HG02943 (cell line): ENCODE results near the gene PTPRK.

ENCODE experiments used
- ATAC-seq: cut with Tn5 transposase; IDR thresholded peaks from one replicate; pipeline ENCODE4 v1.9.1; 2021; ENCODE audit warnings: mild to moderate bottlenecking, low read depth, moderate library complexity; ENCODE audit not compliant: unreplicated experiment

Gene PTPRK

DNA sequence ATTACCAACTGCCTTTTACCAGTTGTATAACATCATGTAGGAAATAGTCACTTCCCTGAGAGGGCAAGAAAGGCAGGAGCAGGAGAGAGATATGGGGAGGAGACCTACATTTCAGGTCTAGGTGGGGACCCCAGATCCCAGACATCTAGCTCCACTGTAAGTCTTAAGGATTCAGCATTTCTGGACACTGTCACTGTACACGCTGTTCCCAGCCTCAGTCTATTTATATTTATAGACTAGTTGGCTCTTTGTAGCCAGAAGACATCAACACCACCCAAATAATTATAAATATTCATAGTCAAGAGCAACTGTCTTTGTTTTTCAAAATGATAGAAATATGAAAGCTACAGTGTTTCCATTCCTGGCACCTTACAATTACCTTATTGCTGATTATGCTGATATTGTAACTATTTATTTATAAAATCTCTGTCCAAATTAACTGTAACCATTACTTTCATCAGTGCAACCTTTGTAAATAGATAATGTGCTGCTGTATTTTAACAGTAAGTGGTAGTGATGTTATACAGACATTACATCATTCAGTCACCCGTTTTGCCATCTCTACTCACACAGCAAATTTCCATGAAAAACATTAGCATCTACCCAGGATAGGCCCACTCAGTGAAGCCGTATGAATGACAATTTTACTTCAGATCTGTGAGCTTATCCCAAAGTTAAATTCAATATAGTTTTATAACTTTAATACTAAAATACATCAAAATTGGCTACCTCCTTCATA lies 162.8 kb downstream of the PTPRK start:
- no peak for ATAC-seq

DNA sequence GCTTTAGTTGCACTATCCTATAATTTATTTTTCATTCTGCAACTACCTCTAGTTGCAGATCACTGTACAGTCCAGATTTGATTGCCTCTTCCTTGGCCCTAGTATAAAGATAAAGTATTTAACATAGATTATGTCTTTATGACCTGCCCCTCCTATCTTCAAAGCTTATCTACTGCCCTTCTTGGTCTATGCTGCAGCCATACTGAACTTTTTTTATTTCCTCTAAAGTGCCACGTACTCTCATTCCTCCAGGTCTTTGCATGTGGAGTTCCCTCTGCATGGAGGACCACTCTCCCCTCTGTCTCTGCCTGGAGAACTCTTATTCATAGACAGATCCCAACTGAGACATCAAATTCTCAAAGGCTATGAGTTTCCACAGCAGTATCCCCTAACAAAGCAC lies 168.0 kb downstream of the PTPRK start:
- ATAC-seq, result no peak

DNA sequence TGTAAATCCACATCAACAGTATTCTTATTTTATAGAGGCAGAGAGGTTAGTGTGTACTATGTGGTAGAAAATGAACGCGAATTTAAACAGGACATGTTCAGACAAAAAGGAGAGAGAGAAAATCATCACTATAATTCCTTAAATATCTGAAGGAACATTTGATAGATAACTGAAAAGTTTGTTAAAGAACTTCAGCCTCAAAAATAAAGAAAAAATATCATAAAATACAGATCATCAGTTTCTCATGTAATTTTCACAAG lies 169.2 kb downstream of the PTPRK start:
- ATAC-seq, result no peak

DNA sequence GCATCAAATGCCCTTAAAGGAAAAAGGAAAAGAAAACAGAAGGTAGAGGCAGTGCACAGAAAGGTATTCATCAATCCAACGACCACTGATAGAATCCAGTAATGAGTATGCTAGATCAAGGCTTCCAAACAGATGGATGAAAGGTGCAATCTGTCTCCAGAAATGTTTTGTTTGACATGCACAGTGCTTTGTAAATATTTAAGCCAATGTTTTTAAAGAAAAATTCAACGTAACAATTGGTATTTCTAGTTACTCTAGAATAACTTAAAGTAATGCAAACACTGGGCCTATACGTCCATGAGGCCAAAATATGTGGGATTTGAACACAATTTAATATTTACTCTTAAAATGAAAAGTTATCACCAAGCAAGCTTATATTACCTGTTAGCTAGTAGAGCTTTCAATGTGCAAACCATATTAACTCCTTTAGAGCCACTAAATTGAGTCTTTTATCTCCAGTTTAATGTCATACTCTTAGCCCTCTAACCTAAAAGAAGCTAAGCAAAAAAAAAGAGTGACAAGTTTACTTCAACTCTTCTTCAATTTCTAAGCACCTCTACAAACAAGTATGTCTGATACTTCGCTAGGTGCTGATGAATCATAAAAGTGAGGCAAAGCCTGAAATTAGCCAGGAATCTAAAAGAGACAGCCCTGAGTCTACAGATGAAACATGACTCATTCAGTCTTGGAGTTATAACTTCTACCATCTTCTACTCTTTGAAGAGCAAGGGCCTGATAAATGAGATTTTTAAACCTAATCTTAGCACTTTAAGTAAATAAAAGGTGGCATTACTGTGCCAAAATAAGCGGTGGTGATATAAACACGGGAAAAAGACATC lies 169.8 kb downstream of the PTPRK start:
- ATAC-seq, result no peak

DNA sequence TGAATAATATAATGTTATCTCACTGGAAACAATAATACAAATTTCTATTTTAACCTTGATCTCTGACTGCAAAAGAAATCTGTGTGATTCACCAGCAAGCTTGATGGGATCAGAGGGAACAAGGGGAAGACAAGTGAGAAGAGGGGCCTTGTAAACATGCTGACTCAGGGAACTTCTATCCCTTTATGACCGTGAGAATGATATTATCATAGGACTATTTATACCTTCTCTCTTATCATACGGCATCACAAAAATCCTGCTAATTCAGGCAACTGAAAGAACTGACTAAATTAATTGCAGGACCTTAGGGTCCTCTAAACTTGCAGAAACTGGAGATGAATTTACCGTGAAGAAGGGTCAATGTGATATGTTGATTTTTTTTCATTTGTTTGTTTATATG lies 173.3 kb downstream of the PTPRK start:
- ATAC-seq, result no peak

DNA sequence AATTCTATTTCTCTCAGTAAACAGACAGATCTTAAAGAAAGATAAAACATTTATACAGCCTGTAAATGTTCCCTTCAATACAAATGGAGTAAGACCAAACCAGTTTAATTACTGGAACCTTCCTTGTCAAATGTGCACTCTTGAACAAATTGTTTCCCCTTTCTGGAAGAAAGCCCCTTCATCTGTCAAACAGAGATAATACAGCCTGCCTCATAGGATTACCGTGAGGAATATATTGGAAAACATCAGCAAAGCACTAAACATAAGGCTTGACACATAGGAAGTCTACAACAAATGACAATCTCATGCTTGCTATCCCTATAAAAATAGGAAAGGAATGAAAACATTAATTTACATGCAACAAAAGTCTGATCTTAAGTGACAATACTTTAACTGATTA lies 173.8 kb downstream of the PTPRK start:
- no peak for ATAC-seq

DNA sequence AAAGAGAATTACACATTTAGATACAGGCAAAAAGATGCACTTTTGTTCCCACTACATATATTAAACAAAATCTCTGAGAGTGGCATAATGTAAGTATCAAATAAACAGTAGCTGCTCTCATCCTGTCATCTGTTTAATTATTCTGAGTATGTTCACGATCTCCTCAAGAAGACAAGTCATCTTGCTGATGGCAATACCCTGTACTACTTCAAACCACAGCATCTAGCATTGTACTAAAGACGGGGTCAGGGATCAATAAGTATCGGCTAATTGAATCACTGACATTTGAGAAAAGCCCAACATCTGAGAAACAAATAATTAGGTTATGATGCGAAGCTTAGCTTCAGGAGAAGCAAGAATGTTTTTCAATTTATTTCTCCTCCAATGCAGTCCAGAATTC lies 175.1 kb downstream of the PTPRK start:
- ATAC-seq, result no peak

DNA sequence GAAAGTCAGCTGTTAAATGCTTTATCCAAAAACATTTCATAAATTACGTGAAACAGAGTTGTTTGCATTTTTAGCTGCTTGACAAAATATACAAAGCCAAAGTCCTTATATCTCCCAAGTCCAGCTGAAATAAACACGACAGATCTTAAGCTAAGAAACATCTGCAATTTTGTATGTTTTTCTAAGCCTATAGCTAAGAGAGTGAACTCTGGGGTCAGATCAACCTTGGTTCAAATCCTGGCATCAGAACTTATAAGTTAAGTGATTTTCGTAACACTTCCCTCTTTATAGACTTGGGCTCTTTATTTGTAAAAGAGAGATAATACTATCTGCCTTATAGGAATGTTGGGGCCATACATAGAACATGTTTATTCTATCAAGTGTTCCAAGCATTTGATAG lies 176.7 kb downstream of the PTPRK start:
- ATAC-seq, result no peak

DNA sequence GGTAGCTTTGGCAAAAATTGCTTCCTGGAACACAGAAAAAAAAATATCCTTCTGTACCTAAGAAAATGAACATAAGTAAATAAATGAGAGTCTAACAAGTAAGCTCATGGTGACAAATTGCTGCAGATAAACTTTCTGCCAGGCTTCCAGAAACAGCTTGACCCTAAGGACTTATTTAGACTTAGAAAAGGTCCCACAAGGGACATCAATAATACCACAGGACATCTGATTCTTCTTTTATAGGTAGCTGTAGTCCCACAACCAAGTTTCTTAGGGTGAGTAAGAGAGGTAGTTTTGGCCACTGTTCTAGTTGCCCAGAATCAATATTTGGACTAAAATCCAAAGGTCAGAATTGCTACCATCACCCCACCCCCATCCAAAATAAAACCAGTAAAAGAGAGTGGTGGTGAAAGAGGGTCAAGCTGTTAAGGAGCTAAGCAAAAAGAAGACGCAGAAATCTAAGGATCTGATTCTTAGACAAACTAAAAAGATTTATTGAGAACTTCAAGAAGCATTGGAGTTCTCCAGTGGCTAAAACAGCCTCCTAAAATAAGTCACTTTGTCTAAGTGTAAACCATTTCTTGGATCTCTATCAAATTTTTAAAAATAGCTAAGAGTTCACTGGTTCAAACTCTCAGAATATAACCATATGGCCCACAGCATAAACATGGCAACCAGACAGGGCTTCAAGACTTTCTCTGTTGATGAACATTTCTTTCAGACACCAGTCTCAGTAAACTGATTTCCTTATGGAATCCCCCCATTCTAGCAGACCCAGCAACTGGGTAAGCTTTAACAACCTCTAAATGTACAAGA lies 180.6 kb downstream of the PTPRK start:
- no peak for ATAC-seq

DNA sequence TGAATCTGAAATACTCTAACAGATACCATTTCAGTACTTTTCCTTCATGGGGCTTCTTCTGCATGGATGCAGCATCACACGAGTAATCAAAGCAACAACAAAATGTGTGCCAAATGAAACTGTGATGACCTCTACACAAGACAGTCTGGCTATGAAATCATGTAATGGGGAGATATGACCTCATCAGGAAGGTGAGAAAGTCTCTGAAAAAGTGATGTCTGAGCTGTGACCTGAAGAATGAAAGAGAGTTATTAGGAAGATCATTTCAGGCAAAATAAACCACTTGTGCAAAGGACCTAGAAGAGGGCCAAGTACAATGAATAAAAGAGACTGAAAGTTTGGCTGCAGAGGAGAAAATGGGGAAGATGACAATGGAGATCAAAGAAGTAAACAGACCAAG lies 182.8 kb downstream of the PTPRK start:
- no peak for ATAC-seq

DNA sequence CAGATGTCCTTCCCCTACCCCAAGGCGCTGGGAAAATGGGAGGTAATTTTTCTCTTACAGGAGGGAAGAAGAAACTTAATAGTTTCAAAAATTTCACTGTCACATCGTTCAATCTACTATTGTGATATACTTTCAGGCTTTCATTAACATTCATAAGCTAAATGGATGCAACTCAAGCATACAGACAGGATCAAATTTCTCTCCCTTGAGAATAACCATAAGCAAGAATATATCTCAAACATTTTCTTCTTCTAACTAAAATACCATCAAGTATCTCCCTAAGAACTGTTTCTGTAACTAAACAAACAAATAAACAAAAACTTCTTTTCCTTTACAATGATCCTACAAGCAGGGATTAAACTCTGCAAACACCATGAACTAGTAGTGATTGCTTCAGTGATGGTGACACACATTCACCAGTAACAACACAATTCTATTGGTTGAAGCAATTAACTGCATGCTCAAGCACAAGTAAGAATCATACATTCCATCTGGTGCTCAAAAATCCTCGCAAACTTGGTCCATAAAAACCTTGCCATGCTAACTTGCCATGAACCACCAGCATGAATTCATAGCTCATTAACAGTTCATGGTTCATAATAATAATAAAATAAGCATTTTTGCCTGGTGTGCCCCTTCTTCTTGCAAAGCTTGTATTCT lies 183.8 kb downstream of the PTPRK start:
- ATAC-seq, result no peak

DNA sequence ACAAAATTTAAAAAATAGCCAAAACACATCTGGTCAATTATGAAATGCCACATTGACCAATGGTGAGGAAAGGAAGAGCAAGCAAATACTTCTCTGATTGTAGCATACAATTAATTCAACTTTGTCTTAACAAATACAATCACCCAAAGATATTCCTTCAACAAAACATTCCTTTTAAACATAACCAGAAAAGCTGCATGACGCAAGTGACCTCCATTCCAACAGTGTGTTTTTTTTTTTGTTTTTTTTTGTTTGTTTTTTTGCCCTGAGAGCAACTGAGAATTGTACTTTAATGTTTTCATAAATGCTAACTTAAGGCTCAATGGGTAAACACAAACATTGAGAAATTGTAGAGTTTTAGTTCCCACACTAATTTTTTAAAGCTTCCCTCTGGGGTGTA lies 184.4 kb downstream of the PTPRK start:
- no peak for ATAC-seq

DNA sequence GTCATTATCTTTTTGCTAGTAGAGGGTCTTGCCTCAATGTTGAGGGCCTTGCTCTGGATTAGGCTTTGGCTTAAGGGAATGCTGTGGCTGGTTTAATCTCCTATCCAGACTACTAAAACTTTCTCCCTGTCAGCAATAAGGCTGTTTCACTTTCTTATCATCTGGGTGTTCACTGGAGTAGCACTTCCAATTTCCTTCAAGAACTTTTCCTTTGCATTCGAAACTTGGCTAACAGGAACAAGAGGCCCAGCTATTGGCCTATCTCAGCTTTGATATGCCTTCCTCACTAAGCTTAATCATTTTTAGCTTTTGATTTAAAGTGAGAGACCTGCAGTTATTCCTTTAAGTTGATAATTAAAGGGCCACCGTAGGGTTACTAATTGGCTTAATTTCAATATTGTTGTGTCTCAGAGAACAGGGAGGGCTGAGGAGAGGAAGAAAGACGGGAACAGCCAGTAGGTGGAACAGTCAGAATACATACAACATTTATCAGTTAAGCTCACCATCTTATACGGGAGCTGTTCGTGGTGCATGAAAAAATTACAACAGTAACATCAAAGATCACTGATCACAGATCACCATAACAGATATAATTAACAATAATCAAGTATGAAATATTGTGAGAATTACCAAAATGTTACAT lies 186.7 kb downstream of the PTPRK start:
- ATAC-seq, result no peak

DNA sequence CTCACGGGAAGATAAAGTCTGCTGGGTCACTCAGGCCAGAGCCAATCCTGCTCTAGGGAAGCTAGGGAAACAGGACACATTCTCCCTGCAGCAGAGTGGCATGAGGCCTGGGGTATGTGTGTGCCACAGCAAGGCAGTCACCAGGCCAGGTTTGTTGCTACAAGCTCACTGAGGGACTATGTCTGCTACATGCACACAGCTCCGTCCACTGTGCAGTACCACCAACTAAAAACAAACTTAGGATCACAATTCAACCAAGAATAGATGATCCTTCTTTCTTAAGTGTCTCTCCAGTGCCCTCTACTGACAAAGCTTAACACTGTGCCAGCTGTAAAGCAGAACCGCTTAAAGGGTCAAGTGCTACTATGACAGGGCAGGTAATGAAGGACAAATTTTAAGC lies 192.5 kb downstream of the PTPRK start:
- ATAC-seq, result peak; percentile 61

DNA sequence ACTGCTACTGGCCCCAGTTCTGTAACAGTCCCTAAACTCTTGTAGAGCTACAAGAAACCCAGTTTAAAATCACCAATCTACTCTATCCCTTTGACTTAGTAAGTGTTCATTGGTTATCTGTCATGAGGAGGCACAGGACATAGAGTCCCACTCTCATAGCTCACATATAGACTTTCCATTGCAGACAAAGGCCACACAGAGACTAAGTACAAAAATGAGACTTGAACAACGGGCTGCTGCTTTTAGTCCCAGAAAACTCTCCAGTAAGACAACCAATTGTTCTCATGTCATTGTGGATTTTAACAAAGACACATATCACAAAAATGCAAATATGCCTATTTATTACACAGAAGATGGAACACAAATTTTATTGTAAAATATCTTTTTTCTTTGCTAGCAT lies 197.4 kb downstream of the PTPRK start:
- no peak for ATAC-seq

DNA sequence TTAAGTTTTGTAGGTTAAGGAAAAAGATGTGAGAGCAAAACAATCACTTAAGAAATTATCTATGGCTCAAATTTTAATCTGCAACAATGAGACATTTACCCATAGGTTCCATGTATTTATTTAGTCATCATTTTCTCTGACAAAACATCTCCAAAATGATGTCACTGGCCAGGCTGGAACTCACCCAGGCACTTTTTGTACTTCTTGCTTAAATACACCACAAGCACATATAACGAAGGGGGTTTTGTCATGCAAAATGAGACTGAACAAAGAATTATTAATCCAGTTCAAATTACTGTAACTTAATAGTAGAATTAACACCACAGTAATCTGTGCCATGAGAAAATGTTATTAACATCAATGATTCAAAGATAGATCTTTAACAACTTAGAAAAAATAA lies 200.5 kb downstream of the PTPRK start:
- ATAC-seq, result no peak

DNA sequence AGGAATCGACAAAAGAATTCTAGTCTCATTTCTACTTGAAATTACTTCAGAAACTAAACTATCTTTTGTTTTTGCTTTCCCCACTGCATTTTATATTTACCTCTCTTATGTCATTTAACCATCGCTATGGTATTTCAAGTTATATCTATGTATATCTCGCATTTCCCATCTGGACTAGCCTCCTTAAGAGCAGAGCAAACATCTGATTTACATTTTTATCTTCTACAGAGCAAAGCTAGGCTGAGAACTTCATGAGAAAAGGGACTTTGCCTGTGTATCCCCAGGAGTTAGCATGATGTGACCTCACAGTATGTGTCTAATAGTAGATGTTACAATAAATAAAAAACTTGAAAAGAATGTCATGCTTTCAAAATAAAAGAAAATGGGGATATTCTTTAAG lies 201.2 kb downstream of the PTPRK start:
- no peak for ATAC-seq

DNA sequence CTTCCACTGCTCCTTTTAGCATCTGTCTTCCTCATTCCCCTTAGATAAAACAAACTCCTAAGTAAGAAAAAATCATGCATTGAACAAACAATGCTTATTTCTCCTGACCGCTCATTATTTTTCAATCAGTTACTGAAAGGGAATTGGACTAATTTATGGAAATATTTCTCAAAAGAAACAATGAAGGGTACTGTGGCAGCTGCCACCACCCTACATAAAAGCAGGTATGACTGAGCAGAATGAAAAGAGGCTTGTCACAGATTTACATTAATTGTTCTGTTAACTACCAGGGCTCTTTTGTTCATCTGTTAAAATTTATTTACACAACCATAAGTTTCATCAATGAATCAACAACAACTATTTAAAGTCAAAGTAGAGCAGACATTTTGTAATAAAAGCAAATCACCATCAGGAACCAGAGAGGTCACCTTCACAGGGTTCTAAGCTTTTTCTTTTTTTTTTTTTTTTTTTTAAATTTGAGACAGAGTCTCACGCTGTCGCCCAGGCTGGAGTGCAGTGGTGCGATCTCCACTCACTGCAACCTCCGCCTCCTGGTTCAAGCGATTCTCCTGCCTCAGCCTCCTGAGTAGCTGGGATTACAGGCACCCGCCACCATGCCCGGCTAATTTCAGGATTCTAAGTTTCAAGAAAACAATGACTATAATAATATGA lies 204.0 kb downstream of the PTPRK start:
- no peak for ATAC-seq

DNA sequence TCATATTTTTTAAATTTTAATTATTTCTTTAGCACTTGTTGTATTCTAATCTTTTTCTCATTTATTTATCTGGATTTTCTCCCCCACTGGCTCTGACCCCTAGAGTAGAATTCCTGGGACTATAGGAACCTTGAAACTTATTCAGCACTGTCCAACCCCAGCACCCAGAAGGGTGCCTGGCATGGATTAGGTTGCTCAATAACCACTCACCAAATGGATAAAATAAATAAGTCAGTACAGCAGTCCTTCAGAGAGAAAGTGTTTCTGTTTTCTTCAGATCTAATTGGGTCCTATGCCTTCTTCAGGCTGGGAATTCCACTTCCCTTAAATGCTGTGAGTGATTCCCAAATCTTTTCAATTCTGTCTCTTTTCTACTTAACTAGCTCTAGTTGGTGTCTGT lies 206.2 kb downstream of the PTPRK start:
- no peak for ATAC-seq
